Cardiac septum (tissue), 1 donor: ENCODE measurements around the gene DARS1. TPM values are rescaled to one million over a fixed set of nuclear protein-coding genes. Genes with fewer than 3 reads are reported as not detected.

Experiments
- DNase-seq: peaks from one replicate; pipeline ENCODE4 v3.0.0-alpha.2; 2020; ENCODE audit warnings: low spot score
- intact Hi-C: fragments of 100-400 bp; cut with DNase I; formaldehyde crosslinking; loops from one replicate; pipeline ENCODE4 v1.14.0; 2022
- total RNA-seq: library from RNA; stranded (reverse); fragmentation: NEBNext Ultra II Directional; extraction: Animal tissue kit (Norgen Biotek cat#: 25700); gene quantifications from one replicate; pipeline ENCODE4 v1.2.1, GENCODE V29; 2021
- donor health status: DM: no; HTN: no; CAD: no.

DARS1 gene
- total RNA-seq, 1 donor from 2014 or later, result 52.9 TPM

GRCh38 chr2:135952891-135953290 is 32.5 kb downstream of the DARS1 start:
- DNase-seq, result no peak
- intact Hi-C loops, result no loop called here

GRCh38 chr2:135951041-135951583 is 34.3 kb downstream of the DARS1 start:
- no peak for DNase-seq
- intact Hi-C loops, result no loop called here

- no peak for DNase-seq
- intact Hi-C loops, result no loop called here
Observed at GRCh38 chr2:135949451-135950234, 35.8 kb downstream of the DARS1 start.

- intact Hi-C loops, result no loop called here
- DNase-seq, result no peak
Observed at GRCh38 chr2:135948642-135949355, 36.6 kb downstream of the DARS1 start.

- DNase-seq, result no peak
- intact Hi-C loops, result no loop called here
Observed at GRCh38 chr2:135948141-135948540, 37.3 kb downstream of the DARS1 start.

- DNase-seq, result no peak
- intact Hi-C loops, result no loop called here
Observed at GRCh38 chr2:135947483-135947882, 37.9 kb downstream of the DARS1 start.

- no peak for DNase-seq
- intact Hi-C loops, result no loop called here
Observed at GRCh38 chr2:135945526-135945925, 39.9 kb downstream of the DARS1 start.

GRCh38 chr2:135944625-135945024 is 40.8 kb downstream of the DARS1 start:
- intact Hi-C loops, result no loop called here
- DNase-seq, result no peak

GRCh38 chr2:135942936-135943688 is 42.3 kb downstream of the DARS1 start:
- DNase-seq, result no peak
- intact Hi-C loops, result no loop called here

GRCh38 chr2:135936524-135936923 is 48.9 kb downstream of the DARS1 start:
- no peak for DNase-seq
- intact Hi-C loops, result no loop called here

GRCh38 chr2:135935914-135936313 is 49.5 kb downstream of the DARS1 start:
- intact Hi-C loops, result no loop called here
- no peak for DNase-seq

GRCh38 chr2:135931776-135932443 is 53.5 kb downstream of the DARS1 start:
- intact Hi-C loops, result no loop called here
- DNase-seq, result no peak

GRCh38 chr2:135926605-135927004 is 58.8 kb downstream of the DARS1 start:
- no peak for DNase-seq
- intact Hi-C loops, result no loop called here

- DNase-seq, result no peak
- intact Hi-C loops, result no loop called here
Observed at GRCh38 chr2:135925571-135925970, 59.9 kb downstream of the DARS1 start.

- no peak for DNase-seq
- intact Hi-C loops, result loop anchor here (2.0 to 10.0 kb wide), 3 partner anchors 199 to 1921 kb away; partner anchors contain the start of gene CXCR4
Observed at GRCh38 chr2:135916207-135916606, 69.2 kb downstream of the DARS1 start.

- no peak for DNase-seq
- intact Hi-C loops, result loop anchor here (10.0 kb wide), 1 partner anchor 200 kb away; the partner anchor contains the start of gene CXCR4
Observed at GRCh38 chr2:135914485-135914884, 70.9 kb downstream of the DARS1 start.

- intact Hi-C loops, result loop anchor here (10.0 kb wide), 1 partner anchor 201 kb away; the partner anchor contains the start of gene CXCR4
- DNase-seq, result no peak
Observed at GRCh38 chr2:135913727-135914365, 71.6 kb downstream of the DARS1 start.

GRCh38 chr2:135909976-135910375 is 75.5 kb downstream of the DARS1 start:
- DNase-seq, result no peak
- intact Hi-C loops, result loop anchor here (10.0 kb wide), 1 partner anchor 205 kb away; the partner anchor contains the start of gene CXCR4

- intact Hi-C loops, result no loop called here
- DNase-seq, result no peak
Observed at GRCh38 chr2:135905679-135906078, 79.7 kb downstream of the DARS1 start.
